Measurements from ENCODE around the gene TOMM7. TPM values are rescaled to one million over a fixed set of nuclear protein-coding genes. Genes with fewer than 3 reads are reported as not detected.
A peak's percentile ranks its signal among the peaks of the same experiment; 100 is the strongest.

The TOMM7 gene
- total RNA-seq, 4 donors from 2014 or later: 133 to 211 (median 177) TPM

DNA sequence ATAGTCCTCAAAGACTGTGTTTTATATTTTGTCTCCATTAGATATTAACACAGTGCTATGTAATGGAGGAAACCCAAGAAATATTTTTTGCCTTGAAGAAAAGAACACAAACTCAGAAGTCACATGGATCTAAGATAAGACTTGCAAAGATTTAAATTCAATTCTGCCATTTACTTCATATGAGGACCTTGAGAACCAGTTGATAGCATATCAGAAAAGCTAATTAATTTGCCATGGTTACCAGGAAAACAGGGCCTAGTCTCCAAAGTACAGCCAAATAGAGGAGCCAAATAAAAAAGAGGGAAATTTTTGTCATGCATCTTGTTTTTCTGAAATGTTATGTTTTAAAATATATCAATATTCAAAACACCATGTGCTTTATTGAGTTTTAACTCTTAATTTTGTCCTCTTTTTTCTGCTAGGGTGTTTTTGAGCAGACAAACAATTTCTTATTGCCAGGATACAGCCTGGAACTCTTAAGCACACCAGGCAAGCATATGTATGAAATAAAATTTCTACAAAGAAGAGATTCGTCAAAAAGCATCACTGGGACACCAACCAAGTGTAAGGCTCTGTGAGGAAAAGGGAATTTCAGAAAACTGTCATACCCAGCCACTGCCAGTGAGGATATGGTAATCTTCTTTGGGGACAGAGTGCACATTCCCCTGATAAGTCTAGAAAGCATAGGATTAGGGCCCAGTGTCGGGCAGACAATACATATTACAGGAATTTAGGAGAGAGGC, 10.6 kb upstream of the TOMM7 start:
- H3K9me3 ChIP-seq: no peaks in the 10 kb centered on the region
- no peak for DNase-seq (ENCODE audit: low spot score in 2 of 2)
- 34 to 50% methylated on average over 2 of the region's 2 CpGs for WGBS, 2 donors
- no peaks in the 10 kb centered on the region for H3K27me3 ChIP-seq
- H3K36me3 ChIP-seq: no peaks in the 10 kb centered on the region
- H3K4me1 ChIP-seq: peaks cover 0 to 17% (median 3%) of the 10 kb centered on the region in 4 donors
- peak overlapping the region in 3 of 4 donors; percentile 6 to 86 (median 82) for H3K27ac ChIP-seq
- TF ChIP-seq POLR2A (IDR thresholded peaks at IDR 0.05): no peak
- TF ChIP-seq, protein P1, sequence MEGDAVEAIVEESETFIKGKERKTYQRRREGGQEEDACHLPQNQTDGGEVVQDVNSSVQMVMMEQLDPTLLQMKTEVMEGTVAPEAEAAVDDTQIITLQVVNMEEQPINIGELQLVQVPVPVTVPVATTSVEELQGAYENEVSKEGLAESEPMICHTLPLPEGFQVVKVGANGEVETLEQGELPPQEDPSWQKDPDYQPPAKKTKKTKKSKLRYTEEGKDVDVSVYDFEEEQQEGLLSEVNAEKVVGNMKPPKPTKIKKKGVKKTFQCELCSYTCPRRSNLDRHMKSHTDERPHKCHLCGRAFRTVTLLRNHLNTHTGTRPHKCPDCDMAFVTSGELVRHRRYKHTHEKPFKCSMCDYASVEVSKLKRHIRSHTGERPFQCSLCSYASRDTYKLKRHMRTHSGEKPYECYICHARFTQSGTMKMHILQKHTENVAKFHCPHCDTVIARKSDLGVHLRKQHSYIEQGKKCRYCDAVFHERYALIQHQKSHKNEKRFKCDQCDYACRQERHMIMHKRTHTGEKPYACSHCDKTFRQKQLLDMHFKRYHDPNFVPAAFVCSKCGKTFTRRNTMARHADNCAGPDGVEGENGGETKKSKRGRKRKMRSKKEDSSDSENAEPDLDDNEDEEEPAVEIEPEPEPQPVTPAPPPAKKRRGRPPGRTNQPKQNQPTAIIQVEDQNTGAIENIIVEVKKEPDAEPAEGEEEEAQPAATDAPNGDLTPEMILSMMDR (IDR thresholded peaks at IDR 0.05): no peak
- TF ChIP-seq EP300 (IDR thresholded peaks at IDR 0.05): no peak
- H3K4me3 ChIP-seq: no peak overlapping the region

DNA sequence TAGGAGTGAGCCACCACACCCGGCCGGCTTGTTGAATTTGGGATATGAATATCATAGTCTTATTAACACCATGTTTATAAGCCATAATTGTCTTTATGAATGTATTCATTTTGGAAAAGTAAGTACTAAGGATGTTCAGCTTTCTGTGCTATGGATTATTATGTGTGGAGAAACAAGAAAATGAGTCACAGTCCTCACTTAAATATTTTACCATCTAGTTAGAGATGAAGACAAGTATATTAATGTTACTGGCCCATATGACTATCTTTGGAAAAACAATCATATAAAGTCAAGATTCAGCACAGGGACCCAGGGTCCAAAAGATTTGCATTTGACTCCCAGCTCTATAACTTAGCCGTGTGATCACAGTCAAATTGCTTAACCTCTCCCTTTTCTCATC, 9.8 kb upstream of the TOMM7 start:
- H3K4me1 ChIP-seq: peaks cover 0 to 17% (median 3%) of the 10 kb centered on the region in 4 donors
- WGBS, 2 donors: 79 to 85% methylated on average over 3 of the region's 3 CpGs

DNA sequence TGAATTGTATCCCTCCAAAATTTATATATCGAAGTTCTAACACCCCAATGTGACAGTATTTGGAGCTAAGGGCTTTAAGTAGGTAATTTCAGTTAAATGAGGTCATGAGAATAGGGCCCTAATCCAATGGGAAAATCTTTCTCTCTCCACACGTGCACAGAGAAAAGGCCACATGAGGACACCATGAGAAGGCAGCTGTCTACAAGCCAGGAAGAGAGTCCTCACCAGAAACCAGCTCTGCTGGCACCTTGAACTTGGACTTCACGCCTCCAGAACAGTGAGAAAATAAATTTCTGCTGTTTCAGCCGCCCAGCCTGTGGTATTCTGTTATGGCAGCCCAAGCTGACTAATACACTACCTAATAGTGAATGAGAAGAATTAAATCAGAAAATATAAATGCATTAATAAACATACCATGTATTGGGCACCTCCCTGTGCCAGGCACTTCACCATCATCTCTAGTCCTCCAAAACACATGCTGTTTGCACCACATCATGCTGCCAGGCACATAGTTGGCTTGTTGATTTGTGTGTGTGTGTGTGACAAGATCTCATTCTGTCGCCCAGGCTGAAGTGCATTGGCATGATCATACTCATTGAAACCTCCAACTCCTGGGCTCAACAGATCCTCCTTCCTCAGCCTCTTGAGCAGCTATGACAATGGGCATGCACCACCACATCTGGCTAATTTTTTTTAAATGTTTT, 9.1 kb upstream of the TOMM7 start:
- DNase-seq (ENCODE audit: low spot score in 2 of 2): no peak
- H3K27ac ChIP-seq: no peak overlapping the region
- H3K27me3 ChIP-seq: no peaks in the 10 kb centered on the region
- H3K4me1 ChIP-seq: peaks cover 0 to 17% (median 3%) of the 10 kb centered on the region in 4 donors
- H3K4me3 ChIP-seq: no peak overlapping the region
- WGBS, 2 donors: 71 to 81% methylated on average over 5 of the region's 5 CpGs
- H3K9me3 ChIP-seq: no peaks in the 10 kb centered on the region
- no peaks in the 10 kb centered on the region for H3K36me3 ChIP-seq
- TF ChIP-seq POLR2A (IDR thresholded peaks at IDR 0.05) (no peak), EP300 (IDR thresholded peaks at IDR 0.05) (no peak)
- TF ChIP-seq, protein P1 (IDR thresholded peaks at IDR 0.05): no peak

More for the DNA sequence above, 9.8 kb upstream of the TOMM7 start:
- no peak overlapping the region for H3K4me3 ChIP-seq
- no peaks in the 10 kb centered on the region for H3K9me3 ChIP-seq
- H3K27me3 ChIP-seq: no peaks in the 10 kb centered on the region
- peak overlapping the region in 1 of 4 donors; percentile 82 for H3K27ac ChIP-seq
- DNase-seq (ENCODE audit: low spot score in 2 of 2): no peak
- H3K36me3 ChIP-seq: no peaks in the 10 kb centered on the region
- TF ChIP-seq POLR2A (IDR thresholded peaks at IDR 0.05) (no peak), EP300 (IDR thresholded peaks at IDR 0.05) (no peak)
- TF ChIP-seq, protein P1 (IDR thresholded peaks at IDR 0.05): no peak

DNA sequence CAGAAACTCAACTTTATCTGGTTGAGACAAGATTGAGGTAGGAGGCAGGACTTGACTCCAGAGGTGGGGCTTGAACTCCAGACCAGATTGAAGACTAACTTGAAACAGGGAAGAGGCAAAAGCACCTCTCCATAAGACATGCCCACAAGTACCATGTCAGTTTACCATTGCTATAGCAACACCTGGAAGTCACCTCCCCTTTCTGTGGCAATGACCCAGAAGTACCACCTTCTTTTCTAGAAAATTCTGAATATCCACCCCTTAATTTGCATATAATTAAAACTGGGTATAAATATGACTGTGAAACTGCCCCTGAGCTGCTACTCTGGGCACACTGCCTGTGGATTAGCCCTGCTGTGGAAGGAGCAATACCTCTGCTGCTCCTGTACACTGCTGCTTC, 4.9 kb upstream of the TOMM7 start:
- Histone ChIP-seq H3K9me3 (no peaks in the 10 kb centered on the region), H3K27ac (no peak overlapping the region), H3K4me1 (peaks cover 0 to 9% (median 3%) of the 10 kb centered on the region in 4 donors), H3K36me3 (no peaks in the 10 kb centered on the region), H3K4me3 (no peak overlapping the region), H3K27me3 (no peaks in the 10 kb centered on the region)
- TF ChIP-seq, protein P1 (IDR thresholded peaks at IDR 0.05): no peak
- TF ChIP-seq EP300 (IDR thresholded peaks at IDR 0.05): no peak
- TF ChIP-seq POLR2A (IDR thresholded peaks at IDR 0.05): no peak
- DNase-seq (ENCODE audit: low spot score in 2 of 2): no peak

DNA sequence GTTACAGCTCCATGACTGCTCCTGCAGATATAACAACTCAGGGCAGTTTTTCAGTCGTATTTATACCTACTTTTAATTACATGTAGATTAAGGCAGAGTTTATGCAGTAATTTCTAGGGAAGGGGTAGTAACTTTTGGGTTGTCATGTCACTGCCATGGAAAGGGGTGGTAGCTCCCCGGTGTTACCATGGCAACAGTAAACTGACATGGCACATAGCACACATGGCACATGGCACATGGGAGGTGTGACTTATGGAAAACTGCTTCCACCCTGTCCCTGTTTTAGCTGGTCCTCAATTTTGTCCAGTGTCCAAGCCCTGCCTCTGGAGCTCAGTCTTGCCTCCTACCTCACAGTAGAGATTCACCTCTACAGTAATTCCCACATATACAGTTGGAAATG, 3.9 kb upstream of the TOMM7 start:
- no peaks in the 10 kb centered on the region for H3K36me3 ChIP-seq
- no peak for DNase-seq (ENCODE audit: low spot score in 2 of 2)
- WGBS, 2 donors: 75 to 80% methylated on average over 2 of the region's 2 CpGs

More for the DNA sequence above, 3.9 kb upstream of the TOMM7 start:
- Histone ChIP-seq H3K9me3 (no peaks in the 10 kb centered on the region), H3K4me1 (peaks cover 0 to 13% (median 3%) of the 10 kb centered on the region in 4 donors), H3K27ac (no peak overlapping the region), H3K27me3 (no peaks in the 10 kb centered on the region), H3K4me3 (no peak overlapping the region)
- TF ChIP-seq POLR2A (IDR thresholded peaks at IDR 0.05) (no peak), EP300 (IDR thresholded peaks at IDR 0.05) (no peak)
- TF ChIP-seq, protein P1 (IDR thresholded peaks at IDR 0.05): no peak
